GM21423 (cell line): ENCODE measurements around the gene RASAL2.
A peak's percentile ranks its signal among the peaks of the same experiment; 100 is the strongest.

Source experiments
- ATAC-seq: cut with Tn5 transposase; IDR thresholded peaks from one replicate; pipeline ENCODE4 v1.9.1; 2021; ENCODE audit warnings: mild to moderate bottlenecking, moderate library complexity; ENCODE audit not compliant: unreplicated experiment

The RASAL2 gene

GRCh38 chr1:178417858-178418257 lies 324.0 kb downstream of the RASAL2 start:
- ATAC-seq = no peak

- ATAC-seq = peak; percentile 97
These were observed 324.5 kb downstream of the RASAL2 start for GRCh38 chr1:178418284-178418955.

- ATAC-seq = no peak
These were observed 340.5 kb downstream of the RASAL2 start for GRCh38 chr1:178434360-178434759.

- ATAC-seq = no peak
These were observed 341.1 kb downstream of the RASAL2 start for GRCh38 chr1:178434899-178435435.

- no peak for ATAC-seq
These were observed 343.0 kb downstream of the RASAL2 start for GRCh38 chr1:178436899-178437298.

- no peak for ATAC-seq
These were observed 344.5 kb downstream of the RASAL2 start for GRCh38 chr1:178438432-178438831.

DNA sequence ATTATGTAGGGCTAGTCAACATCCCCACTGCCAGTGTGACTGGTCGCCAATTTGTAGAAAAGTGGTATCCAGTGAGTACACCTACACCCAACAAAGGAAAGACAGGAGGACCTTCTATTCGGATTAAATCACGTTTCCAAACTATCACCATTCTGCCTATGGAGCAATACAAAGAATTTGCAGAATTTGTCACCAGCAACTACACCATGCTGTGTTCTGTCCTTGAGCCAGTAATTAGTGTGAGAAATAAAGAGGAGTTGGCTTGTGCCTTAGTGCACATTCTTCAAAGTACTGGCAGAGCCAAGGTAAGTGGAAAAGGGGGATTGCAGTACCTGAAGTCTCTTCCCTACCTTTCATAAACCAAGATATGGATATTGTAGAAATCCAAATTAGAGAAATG lies 349.0 kb downstream of the RASAL2 start:
- no peak for ATAC-seq

- no peak for ATAC-seq
These were observed 357.0 kb downstream of the RASAL2 start for GRCh38 chr1:178450871-178451270.

- no peak for ATAC-seq
These were observed 357.6 kb downstream of the RASAL2 start for GRCh38 chr1:178451529-178451928.

DNA sequence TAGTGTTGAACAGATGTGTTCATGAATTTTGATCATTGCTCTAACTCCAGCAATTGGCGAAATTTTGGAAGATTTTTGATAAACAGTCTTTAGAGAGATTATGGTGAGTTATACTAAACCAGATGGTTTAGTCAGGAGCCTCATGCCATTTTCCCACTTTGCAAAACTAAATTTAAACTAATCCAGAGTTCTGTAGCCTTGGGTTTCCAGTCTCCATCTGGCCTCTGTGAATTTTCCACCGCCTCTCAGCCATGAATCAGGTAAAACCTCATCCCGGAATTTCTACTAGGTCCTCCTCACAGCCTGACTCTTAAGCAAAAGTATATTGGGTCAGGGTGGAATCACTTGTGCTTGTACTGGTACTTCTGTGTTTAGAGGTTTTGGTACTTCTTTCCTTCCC lies 358.1 kb downstream of the RASAL2 start:
- ATAC-seq = no peak

- ATAC-seq = no peak
These were observed 362.6 kb downstream of the RASAL2 start for GRCh38 chr1:178456472-178456871.

- ATAC-seq = no peak
These were observed 363.7 kb downstream of the RASAL2 start for GRCh38 chr1:178457651-178458050.

DNA sequence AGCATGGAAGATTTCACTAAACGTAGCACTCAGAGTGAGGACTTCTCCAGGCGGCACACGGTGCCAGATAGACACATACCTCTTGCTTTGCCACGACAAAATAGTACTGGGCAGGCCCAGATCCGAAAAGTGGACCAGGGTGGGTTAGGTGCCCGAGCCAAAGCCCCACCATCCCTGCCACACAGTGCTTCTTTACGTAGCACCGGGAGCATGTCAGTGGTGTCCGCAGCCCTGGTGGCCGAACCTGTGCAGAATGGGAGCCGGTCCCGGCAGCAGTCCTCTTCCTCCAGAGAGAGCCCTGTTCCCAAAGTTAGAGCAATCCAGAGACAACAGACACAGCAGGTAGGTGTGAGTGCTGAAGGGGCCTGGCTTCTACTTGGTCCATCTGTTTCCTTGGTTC lies 364.3 kb downstream of the RASAL2 start:
- no peak for ATAC-seq

- no peak for ATAC-seq
These were observed 367.2 kb downstream of the RASAL2 start for GRCh38 chr1:178461104-178461503.

DNA sequence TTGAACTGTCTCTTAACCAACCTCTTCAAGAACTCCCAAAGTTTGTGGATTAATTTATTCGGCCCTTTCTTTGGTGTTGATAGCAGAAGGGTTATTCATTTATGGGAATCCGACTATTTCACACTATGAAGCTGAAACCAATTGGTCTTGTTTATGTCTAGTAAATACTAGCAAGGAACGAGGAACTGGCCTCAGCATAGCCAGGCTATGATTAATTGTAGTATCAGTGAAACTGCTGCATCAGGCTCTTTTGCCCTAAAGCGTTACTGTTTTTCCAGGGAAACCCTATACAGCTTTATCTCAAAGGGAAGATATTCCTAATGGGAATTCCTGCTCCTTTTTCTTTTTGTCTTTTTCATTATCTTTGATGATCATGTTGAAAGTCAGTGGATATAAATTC lies 367.8 kb downstream of the RASAL2 start:
- no peak for ATAC-seq

- ATAC-seq = no peak
These were observed 370.2 kb downstream of the RASAL2 start for GRCh38 chr1:178464141-178464540.

GRCh38 chr1:178464566-178464965 lies 370.7 kb downstream of the RASAL2 start:
- no peak for ATAC-seq

GRCh38 chr1:178465011-178465410 lies 371.1 kb downstream of the RASAL2 start:
- no peak for ATAC-seq

DNA sequence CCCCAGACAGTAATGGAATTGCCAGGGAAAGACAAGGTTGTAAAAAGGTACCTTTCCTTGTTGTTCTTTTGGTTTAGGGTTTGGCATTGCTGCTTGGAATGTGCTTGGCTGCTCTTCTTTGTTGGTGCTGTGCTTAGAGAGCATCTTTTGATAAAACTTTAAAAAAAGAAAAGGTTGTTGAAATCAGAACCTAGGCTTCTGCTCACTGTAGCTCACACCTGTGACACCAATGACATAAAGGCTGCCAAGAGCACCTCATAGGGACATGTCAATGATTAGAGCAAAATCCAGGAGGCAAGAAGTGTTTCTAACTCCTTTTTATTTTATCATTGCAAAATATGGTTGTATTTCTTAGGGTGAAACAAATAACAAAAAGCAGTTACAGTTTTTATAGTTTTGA lies 373.9 kb downstream of the RASAL2 start:
- no peak for ATAC-seq

DNA sequence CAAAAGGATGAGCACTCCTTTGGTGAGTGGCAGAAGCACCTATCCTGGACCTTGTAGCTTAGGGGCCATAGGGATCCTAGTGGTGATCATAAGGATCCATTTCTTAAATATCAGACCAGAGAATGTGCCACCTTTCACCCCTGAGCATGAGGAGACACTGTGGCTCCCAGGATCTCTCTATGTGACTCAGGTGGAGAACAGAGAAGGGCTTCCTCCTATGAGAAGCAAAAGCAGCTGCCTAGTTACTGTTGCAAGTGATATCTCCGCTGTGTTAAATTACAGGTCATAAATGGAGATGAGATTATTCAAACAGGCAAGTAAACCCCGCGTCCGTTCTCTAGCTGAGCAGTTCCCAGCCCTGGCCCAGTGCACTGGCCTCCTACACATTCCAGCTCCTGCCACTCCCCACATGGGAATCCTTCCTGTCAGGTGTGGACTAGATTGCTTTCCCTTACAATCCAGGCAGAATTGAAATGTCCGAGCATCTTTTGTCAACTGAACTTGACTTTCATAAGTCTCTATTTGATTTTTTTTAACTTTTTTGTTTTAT lies 376.6 kb downstream of the RASAL2 start:
- no peak for ATAC-seq

GRCh38 chr1:178472531-178472930 lies 378.6 kb downstream of the RASAL2 start:
- ATAC-seq = no peak

GRCh38 chr1:178477373-178477772 lies 383.5 kb downstream of the RASAL2 start:
- no peak for ATAC-seq

- ATAC-seq = no peak
These were observed 383.9 kb downstream of the RASAL2 start for GRCh38 chr1:178477841-178478240.
